Mucosa of descending colon (tissue), 3 donors: ENCODE data around the gene CAPS2. TPM values are rescaled to one million over a fixed set of nuclear protein-coding genes. Genes with fewer than 3 reads are reported as not detected.

Source experiments
- ATAC-seq: fragments of 200-7000 bp; cut with Tn5 transposase; one replicate; pipeline ENCODE4 v1.9.1; 2020; ENCODE audit warnings: mild to moderate bottlenecking, moderate library complexity
- DNase-seq, 3 donors: peaks; one replicate each; pipeline ENCODE4 v3.0.0-alpha.2; 2020
- H3K36me3 ChIP-seq: fragments of 200-600 bp; one replicate; pipeline ENCODE4 v1.8.0; 2021; ENCODE audit warnings: low read depth, mild to moderate bottlenecking
- H3K4me1 ChIP-seq: fragments of 200-600 bp; one replicate; pipeline ENCODE4 v1.8.0; 2021; ENCODE audit warnings: low read depth, mild to moderate bottlenecking
- H3K4me3 ChIP-seq: fragments of 200-600 bp; one replicate; pipeline ENCODE4 v1.8.0; 2021; ENCODE audit warnings: mild to moderate bottlenecking
- H3K9me3 ChIP-seq: fragments of 200-600 bp; one replicate; pipeline ENCODE4 v1.8.0; 2021; ENCODE audit warnings: mild to moderate bottlenecking
- CTCF ChIP-seq: fragments of 200-600 bp; IDR thresholded peaks from one replicate; pipeline ENCODE4 v1.8.0; 2022; ENCODE audit warnings: antibody characterized with exemption, mild to moderate bottlenecking
- intact Hi-C, 2 donors: fragments of 100-400 bp; cut with DNase I in 1 of 2; cut with micrococcal nuclease in 1 of 2; formaldehyde crosslinking; loops; one replicate each; pipeline versions ENCODE4 v1.11.0 to v1.11.1; 2022; cut with DNase I, micrococcal nuclease
- total RNA-seq, 3 donors: library from RNA; stranded (reverse); fragmentation: NEBNext Ultra II Directional in 2 of 3; extraction: Animal tissue kit (Norgen Biotek cat#: 25700) in 2 of 3; gene quantifications; one replicate each; pipeline versions ENCODE4 v1.2.1 to v1.2.4, GENCODE V29; 2021 to 2023
- donor health status: DM: no; HTN: no; CAD: no; lungs with moderate emphysema.
- donor health status: DM: no; HTN: no; CAD: no.
- donor health status: DM: no; HTN: yes; CAD: no.

Gene CAPS2
- total RNA-seq, 3 donors from 2014 or later = 5.9 to 11.3 (median 7.1) TPM

- DNase-seq = no peak
- Histone ChIP-seq H3K4me3 (no peak overlapping the region), H3K9me3 (no peaks in the 10 kb centered on the region), H3K4me1 (no peaks in the 10 kb centered on the region), H3K36me3 (no peaks in the 10 kb centered on the region)
- no peak for TF ChIP-seq CTCF
- no peak for ATAC-seq
- intact Hi-C loops = no loop called here
Measured at GRCh38 chr12:75269209-75269608, 60.9 kb downstream of the CAPS2 start.

GRCh38 chr12:75260316-75260715, 69.8 kb downstream of the CAPS2 start:
- ATAC-seq (no peak), DNase-seq (no peak)
- TF ChIP-seq CTCF = no peak
- intact Hi-C loops = no loop called here
- no peaks in the 10 kb centered on the region for H3K4me1 ChIP-seq
- H3K9me3 ChIP-seq = no peaks in the 10 kb centered on the region
- no peaks in the 10 kb centered on the region for H3K36me3 ChIP-seq
- no peak overlapping the region for H3K4me3 ChIP-seq

- no peaks in the 10 kb centered on the region for H3K4me1 ChIP-seq
- DNase-seq (no peak), ATAC-seq (no peak)
- intact Hi-C loops = no loop called here
- no peaks in the 10 kb centered on the region for H3K36me3 ChIP-seq
- TF ChIP-seq CTCF = no peak
- H3K4me3 ChIP-seq = no peak overlapping the region
- H3K9me3 ChIP-seq = no peaks in the 10 kb centered on the region
Measured at GRCh38 chr12:75259143-75259542, 71.0 kb downstream of the CAPS2 start.

- H3K9me3 ChIP-seq = no peaks in the 10 kb centered on the region
- DNase-seq (no peak), ATAC-seq (no peak)
- H3K4me1 ChIP-seq = no peaks in the 10 kb centered on the region
- no peak overlapping the region for H3K4me3 ChIP-seq
- no peak for TF ChIP-seq CTCF
- intact Hi-C loops = no loop called here
- no peaks in the 10 kb centered on the region for H3K36me3 ChIP-seq
Measured at GRCh38 chr12:75257510-75257909, 72.6 kb downstream of the CAPS2 start.

GRCh38 chr12:75245108-75245507, 85.0 kb downstream of the CAPS2 start:
- no peak for TF ChIP-seq CTCF
- Histone ChIP-seq H3K36me3 (no peaks in the 10 kb centered on the region), H3K4me3 (no peak overlapping the region), H3K9me3 (no peaks in the 10 kb centered on the region), H3K4me1 (no peaks in the 10 kb centered on the region)
- intact Hi-C loops = no loop called here
- no peak for ATAC-seq
- no peak for DNase-seq

GRCh38 chr12:75239987-75240386, 90.1 kb downstream of the CAPS2 start:
- DNase-seq (no peak), ATAC-seq (no peak)
- no peak overlapping the region for H3K4me3 ChIP-seq
- H3K36me3 ChIP-seq = no peaks in the 10 kb centered on the region
- intact Hi-C loops = no loop called here
- no peaks in the 10 kb centered on the region for H3K9me3 ChIP-seq
- no peaks in the 10 kb centered on the region for H3K4me1 ChIP-seq
- TF ChIP-seq CTCF = no peak
